ENCODE results near the gene MAFG.
A peak's percentile ranks its signal among the peaks of the same experiment; 100 is the strongest.

MAFG gene

DNA sequence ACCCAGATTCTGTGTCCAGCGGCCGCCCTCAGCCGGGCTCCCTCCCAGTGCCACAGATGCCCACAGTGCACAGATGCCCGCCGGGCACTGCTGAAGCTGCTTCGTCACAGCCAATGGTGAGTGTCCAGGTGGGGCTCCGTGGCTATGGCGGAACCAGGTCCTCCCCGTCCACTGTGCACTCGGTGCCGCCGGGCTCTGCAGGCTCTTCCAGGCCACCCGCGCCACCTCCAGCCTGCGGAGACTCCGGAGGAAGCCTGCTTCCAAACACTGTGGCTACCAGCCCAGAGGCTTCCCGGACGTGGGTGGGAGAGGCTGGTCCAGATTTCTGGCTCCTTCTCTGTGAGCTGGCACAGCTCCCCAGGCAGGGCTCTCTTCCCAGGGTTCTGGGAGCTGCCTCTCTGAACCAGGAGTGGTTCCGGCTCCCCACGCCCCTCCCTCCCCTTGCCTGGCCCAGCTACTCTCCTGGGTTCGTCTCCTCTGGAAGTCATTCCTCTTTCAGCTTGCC lies 12.4 kb upstream of the MAFG start:
- no peak for DNase-seq (ENCODE audit: low spot score)

DNA sequence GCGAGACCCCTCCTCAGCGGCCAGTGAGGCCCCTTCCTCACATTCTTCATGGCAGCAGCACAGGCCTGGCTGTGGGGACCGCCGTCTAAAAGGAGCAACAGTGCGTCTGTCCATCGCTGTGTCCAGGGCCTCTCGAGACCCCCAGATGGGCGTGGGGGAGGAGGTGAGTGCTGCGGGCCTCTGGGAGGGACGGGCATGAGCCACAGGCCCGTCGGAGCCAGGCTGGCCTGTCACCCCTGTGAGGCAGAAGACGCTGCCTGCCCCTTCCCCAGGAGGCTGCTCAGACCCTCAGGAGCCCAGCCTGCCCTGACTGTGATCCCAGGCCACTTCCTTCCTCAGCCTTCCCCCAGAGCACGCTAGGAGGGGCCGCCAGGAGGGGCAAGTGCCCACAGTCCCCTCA lies 11.7 kb upstream of the MAFG start:
- DNase-seq (ENCODE audit: low spot score): no peak

DNA sequence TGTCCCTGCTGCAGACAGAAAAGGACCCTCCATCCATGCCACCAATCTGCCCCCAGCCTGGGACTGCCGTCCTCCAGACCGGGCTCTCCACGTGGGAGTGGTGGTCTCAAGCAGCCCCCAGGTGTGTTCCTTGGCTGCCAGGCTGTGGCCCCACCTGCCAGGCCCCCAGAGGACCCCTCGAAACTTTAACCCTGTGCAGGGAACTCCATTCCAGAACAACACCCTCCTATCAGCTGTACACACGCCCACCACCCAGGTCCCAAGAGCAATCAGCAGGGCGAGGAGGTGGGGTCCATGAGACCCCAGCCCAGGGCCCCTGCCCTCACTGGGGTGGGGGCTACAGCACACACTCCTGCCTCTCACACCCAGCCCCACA lies 8.2 kb upstream of the MAFG start:
- DNase-seq (ENCODE audit: low spot score): no peak

DNA sequence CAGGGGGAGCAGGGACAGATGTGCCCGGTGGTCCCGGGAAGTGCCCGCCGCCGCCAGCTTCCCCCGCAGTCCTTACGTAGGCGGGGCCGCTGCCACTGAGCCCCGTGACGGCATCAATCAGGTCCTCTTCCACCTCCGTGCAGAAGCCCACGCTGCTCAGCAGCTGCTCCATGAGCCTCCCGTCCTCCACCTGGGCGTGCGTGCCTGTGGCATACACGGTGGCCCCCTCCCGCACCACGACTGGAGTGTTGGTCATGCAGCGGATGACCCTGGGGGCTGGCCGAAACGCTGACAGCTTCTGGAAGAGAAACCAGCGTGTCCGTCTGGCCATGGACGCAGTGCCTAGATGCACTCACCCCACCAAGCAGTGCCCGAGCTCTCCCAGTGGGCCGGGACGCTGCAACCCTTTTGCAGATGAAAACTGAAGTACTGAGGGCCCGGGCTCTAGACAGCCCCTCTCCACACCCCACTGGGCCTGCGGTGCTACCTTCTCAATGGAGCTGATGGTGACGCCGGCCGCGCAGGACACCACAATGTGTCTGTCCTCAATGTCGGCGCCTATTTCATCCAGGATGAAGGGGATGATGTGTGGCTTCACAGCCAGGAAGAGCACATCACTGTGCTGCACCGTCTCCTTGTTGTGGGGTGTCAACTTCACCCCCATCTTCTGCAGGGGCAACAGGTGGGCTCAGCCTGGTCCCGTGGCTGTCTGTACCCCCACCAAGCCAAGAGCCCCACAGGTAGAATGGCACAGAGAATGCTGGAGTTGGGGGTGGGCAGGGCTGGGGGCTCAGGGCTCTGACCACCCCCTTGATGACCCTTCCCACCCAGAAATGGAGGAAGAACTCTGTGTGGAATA lies 7.5 kb upstream of the MAFG start:
- DNase-seq (ENCODE audit: low spot score): no peak

DNA sequence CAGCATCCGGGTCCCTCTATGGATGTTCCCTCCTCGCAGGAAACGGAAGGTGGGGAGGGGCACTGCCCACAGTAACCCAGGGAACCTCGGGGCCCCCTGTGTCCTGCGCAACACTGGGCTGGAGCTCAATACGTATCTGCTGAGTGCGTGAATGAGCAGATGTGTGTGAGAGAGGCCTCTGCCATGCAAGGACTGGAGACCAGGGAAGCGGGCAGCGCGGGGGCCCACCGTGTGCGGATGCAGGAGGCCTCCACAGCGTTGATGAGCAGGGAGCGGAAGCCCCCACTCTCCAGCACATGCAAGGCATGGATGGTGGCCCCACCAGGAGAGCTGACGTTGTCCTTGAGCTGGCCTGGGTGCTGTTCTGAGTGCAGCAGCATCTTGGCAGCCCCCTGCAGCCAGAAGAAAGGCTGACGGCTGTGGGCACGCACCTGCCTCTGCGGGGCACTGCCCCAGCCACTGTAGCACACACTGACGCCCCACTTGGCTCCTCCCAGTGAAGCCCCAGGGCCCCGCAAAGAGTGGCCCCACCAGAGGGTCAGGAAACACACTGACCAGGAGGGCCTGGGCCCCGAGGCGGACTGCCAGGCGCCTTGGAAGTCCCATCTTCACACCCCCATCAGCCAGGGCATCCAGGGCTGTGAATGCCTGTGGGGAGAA lies 6.7 kb upstream of the MAFG start:
- DNase-seq (ENCODE audit: low spot score): no peak

DNA sequence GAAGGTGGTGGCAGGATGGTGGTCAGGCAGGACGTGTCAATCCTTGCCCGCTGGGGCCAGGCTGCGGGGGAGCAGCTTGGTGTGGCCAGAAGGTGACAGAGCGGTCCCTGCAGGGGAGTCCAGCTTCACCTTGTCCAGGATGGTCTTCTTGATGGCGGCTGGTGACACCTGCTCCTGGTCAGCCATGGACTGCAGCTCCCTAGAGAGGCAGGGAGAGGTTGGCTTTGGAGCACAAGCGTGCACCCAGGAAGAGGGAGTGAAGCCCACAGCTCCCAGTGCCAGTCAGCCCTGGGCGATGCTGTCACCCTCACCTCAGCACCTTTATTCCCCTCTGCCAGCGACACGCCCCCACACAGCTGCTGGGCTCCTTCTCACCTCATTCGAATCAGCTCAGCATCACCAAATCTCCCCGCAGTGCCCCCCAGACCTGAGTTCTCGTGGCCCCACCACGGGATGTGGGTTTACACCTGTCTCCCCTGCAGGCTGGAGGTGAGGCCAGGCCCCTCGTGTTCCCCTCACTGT lies 5.7 kb upstream of the MAFG start:
- DNase-seq (ENCODE audit: low spot score): no peak

DNA sequence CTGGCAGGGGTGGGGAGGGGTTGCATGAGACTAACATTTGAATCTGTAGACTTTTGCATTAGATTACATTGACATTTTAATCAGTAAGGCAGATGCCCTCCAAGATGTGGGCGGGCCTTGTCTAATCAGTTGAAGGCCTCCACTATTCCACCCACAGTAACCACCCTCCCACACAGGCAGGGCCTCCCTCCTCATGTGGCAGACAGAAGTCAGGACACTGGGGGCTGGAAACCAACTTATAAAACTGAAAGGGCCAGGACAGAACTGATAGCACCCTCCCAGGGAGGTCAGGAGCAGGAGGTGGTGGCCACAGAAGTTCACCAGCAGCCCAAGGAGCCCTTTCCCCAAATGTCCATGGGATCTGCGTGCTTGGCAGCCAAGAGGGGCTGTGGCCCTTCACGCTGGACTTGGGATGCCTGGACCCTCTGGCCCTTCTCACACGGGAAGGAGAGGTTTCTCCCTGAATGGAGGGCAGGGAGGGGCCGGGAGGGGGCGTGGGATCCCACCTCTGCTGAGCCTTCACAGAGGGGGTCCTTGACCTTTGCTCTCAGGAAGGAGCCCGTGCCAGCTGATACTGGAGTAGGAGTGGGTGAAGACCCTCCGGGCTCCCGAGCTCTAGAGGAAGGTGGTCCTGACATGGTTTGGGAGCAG lies 4.9 kb upstream of the MAFG start:
- DNase-seq (ENCODE audit: low spot score): no peak

DNA sequence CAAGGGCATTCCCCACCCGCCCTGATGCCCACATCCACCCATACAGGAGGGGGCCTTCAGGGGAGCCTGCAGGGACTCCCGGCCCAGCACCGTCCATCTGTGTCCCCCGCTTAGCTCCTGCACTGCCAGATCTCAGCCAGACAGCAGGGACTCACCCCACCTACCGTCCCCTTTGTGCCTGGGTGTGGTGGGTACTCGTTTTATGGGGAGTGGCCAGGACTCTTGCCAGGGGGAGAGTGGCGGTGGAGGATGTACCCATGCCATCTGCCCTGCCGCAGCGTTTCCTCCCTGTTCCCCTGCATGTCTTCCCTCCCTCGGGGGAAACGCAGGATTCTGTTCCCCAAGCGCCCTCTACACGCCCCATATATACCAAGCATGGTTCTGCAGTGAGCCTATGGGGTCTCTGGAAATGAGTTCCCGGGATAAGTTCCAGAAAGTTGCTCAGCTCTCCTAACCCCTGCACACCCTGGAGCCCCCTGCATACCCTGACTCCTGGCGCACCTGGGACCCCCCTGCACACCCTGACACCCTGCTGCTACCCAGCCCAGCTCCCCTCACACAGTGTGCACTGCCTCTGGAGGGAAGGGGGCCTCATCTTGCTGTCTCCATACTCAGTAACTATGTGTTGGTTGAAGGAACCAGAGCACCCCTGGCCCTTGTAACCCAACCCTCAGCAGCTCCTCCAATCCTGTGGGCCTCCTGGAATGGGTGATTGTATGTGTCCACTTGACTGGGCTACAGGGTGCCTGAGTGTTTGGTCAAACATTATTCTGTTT lies 4.2 kb upstream of the MAFG start:
- DNase-seq (ENCODE audit: low spot score): peak; percentile 72

DNA sequence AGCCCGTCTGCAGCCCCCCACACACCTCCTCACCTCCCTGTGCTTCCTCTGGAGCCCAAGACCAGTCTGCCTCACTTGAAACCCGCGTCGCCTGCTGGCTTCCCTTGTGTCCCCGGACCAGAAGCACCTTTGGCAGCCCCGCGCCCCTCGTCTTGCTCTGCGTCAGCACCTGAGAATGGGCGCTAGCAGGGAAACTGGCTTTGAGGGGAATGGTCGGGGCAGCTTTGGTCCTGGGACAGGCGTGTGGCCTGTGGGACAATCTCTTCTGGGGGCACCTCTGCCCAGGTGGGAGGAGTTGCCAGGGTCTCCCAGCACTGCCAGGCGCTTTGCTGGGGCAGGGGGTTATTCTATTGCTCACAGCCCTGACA lies 3.6 kb upstream of the MAFG start:
- no peak for DNase-seq (ENCODE audit: low spot score)

DNA sequence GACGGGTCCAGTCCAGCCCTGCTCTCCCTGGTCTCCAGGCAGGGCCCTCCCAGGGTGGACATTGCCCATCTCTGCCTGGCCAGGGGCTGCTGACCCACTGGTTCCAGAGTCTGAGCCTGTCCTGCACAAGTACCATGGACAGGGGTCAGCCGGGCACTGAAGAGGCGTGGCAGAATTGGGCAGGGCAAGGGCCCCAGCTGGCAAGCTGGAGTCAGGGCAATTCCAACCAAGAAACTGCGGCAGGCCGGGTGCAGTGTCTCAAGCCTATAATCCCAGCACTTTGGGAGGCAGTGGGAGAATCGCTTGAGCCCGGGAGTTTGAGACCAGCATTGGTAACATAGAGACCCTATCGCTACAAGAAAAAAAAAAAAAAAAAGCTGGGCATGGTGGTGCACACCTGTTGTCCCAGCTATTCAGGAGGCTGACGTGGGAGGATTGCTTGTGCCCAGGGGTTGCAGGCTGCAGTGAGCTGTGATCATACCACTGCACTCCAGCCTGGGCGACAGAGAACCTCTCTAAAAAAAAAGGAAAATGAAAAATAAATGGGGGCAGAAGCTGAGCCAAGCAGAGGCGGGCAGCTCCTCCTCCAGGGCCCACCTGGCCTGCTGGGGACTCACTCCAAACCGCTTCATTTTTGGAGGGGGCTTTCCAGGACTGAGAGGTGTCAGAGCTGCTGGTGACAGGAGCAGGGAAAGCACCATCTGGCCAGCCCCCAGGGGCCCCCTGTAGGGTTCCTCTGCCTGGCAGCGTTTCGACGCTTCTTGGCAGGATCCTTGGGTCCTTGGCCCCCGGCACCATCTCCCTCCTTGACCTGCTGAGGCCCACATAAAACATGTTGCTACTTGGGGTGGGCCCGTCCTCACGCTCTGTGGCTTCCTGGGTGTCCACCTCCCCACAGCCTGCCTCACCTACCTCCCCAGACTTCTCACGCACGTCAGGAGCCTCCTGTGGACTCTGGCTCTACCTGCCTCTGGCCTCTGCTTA lies 2.9 kb upstream of the MAFG start:
- DNase-seq (ENCODE audit: low spot score): no peak

DNA sequence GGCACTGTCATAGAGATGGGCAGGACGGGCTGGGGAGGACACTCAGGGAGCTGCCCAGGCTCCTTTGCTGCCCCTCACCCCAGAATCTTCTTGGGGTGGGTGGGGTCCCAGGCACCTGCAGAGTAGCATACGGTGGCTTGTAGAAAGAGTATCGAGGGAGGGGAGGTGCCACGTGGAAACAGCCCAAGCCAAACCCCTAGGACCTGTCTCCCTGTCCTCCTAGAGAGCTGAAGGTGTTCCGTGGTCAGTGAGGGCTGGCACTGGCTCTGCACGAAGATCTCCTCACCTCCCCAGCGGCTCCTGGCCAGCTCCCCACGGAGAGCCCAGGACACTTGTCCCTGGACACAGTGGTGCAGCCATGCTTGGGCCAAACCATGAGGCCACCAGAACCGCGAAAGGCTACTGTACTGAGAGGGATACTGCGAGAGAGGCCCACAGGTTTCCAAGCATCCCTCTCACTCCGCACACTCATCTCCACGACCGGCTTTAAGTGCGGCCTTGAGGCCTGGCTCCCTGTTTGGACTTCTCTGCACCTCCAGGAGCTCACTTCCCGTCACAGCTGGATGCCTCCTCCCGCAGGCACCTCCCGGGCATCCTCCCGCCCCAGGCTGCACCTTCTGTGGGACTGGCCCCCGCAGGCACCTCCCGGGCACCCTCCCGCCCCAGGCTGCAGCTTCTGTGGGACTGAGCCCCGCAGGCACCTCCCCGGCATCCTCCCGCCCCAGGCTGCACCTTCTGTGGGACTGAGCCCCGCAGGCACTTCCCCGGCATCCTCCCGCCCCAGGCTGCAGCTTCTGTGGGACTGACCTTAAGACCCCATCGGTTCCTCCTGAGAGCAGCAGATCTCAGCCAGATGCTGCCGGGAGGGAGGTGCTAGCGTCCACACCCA lies 2.0 kb upstream of the MAFG start:
- no peak for DNase-seq (ENCODE audit: low spot score)

DNA sequence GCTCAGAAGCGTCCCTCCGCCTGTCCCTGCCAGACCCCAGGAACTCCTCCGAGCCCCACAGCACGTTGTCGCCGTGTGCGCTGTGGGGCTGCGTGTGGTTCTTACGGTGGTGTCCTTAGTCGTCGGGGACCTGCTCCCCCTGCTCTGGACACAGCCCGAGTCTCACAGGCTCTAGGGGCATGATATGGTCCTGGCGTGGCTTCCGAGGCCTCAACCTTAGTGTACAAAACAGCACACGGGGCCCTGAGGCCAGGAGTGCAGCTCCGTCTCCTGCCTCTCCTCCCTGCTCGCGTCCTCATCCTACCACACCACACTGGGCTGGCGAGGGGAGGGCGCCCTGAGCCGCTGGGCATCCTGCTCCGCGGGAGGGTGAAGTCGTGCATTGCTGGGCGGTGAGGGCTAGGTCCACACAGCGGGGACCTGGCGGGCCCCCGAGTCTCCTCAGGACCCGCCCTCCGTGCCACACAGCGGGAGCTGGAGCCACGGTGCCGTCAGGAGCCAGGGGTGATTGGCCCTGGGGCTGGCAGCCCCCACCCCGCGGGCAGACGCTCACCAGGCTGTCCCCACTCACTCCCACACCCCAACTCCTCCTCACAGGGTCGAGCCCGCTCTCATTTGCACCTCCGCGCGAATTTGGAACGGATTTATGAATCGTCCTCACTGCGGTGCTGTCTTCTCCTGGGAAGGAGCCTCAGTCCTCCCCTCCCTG lies 1.2 kb upstream of the MAFG start:
- peak; percentile 67 for DNase-seq (ENCODE audit: low spot score)

DNA sequence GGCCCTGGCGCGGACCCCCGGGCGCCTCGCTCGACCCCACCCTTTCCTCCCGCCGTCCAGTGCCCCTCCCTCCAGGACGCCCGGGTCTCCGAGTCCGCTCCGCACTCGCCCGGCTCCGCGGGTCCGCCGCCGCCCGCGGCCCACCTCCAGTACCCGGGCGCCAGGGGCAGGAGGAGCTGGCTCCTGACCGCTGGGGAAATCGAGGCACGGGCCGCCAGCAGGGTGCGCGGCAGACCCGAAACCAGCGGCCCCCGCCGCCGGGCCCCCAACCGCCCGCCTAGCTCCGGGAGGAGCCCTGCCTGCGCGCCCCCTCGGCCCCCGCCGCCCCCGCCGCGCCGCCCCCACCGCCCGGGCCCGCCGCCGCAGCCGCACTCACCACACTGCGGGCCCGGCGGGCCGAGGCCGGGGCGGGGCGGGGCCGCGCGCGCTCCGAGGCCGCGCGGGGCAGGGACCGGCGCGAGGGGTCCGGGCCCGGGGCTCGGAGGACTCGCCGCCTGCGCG lies 333 bp downstream of the MAFG start:
- no peak for DNase-seq (ENCODE audit: low spot score)

DNA sequence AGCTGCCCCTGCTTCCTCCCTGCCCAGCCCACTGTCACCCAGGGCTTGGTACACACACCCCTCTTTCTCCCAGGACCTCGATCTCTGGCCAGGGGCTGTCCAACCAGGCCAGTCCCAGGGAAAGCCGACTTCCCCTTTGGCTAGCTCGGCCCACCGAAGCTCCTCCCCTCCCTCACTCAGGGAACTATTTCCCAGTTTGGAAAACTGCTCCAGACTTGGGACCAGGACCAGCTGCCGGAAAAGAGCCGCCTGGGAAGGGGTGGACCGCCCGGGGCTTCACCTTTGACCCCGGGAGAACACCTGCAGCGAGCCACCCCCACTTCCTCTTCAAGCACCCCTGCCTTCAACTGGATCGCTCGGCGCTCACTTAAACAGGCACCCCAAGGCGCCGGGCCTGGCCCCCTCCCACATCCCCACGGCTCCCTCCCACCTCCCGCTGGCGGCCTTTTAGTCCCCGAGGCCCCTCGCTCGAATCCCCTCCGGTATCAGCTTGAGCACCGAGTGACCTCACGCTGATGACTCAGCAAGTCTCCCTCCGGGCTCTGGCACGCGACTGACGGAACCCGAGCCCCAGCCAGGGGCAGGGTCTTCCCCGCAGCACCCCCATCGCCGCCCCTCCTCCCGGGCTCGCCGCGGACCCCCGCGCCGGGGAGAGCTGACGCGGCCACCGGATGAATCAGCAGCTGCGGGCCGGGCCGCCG lies 934 bp downstream of the MAFG start:
- peak; percentile 67 for DNase-seq (ENCODE audit: low spot score)

DNA sequence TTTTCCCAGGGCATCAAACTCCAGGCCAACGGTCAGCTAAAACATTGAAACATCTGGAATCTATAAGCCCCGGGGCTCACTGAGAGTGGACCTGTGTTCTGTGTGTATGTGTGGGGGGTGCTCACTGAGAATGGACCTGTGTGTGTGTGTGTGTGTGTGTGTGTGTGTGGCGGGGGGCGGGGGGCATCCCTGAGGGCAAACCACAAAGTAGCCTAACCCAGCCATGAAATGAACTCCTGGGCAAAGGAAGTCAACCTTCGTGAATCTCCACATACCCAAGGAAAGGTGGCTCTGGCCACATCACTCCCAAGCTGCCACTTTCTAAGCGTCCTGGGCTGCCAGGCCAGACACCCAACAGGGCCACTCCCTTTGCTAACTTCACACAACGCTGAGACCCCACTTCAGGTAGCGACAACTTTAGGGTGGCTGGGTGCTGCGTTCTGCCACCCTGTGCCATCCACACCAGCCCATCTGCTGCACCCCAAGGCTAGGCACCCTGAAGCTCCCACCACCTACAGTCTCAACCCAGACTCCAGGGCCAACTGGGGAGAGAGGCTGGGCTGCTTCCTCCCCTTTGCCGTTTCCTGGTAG lies 1.6 kb downstream of the MAFG start:
- no peak for DNase-seq (ENCODE audit: low spot score)

DNA sequence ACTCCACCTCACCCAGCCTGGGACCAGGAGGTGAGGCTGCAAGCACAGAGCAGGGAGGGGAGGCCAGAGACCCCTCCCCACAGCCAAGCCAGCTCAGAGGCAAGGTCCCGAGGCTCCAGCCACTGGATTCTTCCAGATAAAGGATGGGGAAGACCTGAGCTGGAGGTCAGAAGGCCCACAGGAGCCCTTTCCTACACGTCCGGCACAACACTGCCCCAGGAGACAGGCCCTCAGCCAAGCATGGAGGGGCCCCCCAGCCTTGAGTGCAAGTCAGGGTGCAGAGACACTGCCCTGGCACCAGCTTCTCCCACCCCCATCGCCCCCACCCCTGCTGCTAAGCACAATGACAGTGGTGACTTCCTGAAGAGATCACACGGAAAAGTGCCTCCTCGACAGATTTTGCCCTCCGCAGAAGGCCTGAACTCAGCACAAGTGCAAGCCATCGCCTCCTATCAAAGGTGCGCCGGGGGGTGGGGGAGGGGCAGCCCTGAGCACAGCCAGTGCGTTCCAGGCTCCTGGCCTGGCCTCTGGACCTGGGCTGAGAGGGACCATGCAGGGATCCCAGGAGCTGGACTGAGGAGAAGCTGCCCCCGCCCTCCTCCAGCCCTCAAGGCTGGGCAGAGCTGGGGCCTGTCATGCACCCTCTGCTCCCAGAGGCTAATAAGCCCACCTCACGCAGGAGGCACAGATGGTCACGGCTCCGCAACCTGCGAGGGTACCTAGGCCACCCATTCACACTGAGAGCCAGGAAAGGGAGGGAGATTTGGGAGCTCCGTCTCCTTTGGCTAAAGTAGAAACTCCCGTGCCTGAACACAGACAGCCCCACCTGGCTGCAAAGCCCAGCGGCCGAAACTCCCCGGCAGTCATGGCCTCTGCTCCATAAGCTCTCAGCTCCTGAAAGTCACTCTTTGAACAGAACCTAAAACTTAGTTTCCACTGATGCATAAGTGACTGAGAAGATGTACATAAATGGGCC lies 2.7 kb downstream of the MAFG start:
- no peak for DNase-seq (ENCODE audit: low spot score)

Measured in D341Med (cell line).